Measurements from ENCODE around the gene COG5. TPM values are rescaled to one million over a fixed set of nuclear protein-coding genes. Genes with fewer than 3 reads are reported as not detected.

The COG5 gene
- total and polyA plus RNA-seq, 2 experiments from 2014 or later = 15.8 to 53.5 TPM

DNA sequence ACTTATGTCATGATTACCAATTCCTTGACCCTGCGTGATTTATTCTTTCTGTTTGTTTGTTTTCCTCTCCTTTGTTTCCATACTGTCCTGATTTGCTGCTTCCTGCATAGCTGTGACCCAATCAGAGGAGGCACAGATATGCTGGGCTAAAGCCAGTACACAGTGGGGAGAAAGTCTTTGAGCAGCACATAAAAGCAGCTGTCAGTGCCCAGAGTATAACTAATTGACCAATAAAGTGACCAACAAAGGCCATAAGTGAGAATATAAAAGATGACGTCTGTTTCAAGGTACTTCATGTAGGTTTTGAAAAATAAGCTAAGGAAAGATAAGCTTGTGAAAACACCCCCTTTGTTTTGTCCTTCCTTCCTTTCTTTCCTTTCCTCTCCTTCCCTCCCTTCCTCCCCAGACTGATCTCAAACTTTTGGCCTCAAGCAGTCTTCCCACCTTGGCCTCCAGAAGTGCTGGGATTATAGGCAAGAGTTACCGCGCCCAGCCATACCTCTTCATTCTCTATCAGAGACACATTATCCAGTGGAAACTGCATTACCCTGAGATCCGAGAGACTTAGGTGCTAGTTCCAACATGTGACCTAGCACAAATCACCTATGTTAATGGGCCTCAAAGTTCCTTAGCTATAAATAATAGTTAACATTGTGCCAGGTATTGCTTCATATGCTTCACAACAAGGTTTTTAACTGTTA is 33.3 kb upstream of the COG5 start:
- Histone ChIP-seq H3K27me3 (no peaks in the 10 kb centered on the region), H3K9me2 (replicated peaks; ENCODE audit: insufficient read depth) (no peaks in the 10 kb centered on the region), H3K4me3 (no peak overlapping the region), H3K9me3 (ENCODE audit: low read depth) (no peaks in the 10 kb centered on the region), H3K4me2 (no peak overlapping the region), H2AFZ (no peak overlapping the region), H3K36me3 (replicated peaks; ENCODE audit: insufficient read depth, low read depth) (no peaks in the 10 kb centered on the region), H3K4me1 (ENCODE audit: insufficient read depth) (no peaks in the 10 kb centered on the region), H4K20me1 (ENCODE audit: insufficient read depth, poor library complexity, severe bottlenecking) (no peaks in the 10 kb centered on the region), H3K79me2 (no peaks in the 10 kb centered on the region), H3K27ac (no peak overlapping the region)
- DNase-seq (ENCODE audit: low spot score) = no peak
- 87% methylated on average over 5 of the region's 5 CpGs for WGBS (ENCODE audit: low lambda C conversion rate, missing lambda C conversion rate)
- TF ChIP-seq CTCF (IDR thresholded peaks at IDR 0.05; ENCODE audit: poor library complexity) (no peak), EZH2phosphoT487 (IDR thresholded peaks at IDR 0.05; ENCODE audit: low read depth, severe bottlenecking, unreplicated experiment) (no peak), EZH2 (IDR thresholded peaks at IDR 0.05; ENCODE audit: borderline replicate concordance) (no peak)

DNA sequence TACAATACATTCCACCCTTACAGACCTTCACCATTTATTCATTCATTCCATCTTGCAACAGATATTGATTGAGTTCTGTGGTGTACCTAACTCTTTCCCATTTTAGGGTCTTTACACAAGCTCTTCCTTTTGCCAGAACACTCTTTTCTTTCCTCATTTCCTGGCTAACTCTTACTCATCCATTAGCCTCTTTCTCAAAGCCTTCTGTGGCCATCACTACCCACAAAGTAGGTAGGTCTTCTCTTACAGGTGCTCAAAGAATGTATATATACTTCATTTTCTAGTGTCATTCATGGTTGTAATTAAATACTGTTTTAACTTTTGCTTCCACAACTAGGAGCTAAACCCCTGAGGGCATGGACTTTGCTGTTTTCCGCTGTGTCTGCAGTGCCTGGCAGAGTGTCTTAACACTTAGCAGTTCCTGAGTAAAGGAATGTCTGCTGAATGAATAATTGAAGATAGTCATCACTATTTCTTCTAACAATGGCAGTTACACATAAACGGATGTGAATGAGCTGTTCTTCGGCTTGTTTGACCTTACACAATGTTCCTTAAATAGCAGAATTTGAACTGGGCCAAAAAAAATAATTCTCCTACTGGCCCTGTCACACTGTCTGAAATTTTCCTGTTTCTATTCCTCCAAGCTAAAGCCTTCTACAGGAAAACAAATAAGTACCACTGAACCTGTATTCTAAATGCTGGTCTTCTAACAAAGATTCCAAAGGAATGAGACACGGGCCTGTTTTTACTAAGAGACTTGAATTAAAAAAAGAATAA is 31.4 kb upstream of the COG5 start:
- Histone ChIP-seq H3K27ac (no peak overlapping the region), H2AFZ (no peak overlapping the region), H3K9me3 (ENCODE audit: low read depth) (no peaks in the 10 kb centered on the region), H3K27me3 (no peaks in the 10 kb centered on the region), H3K9me2 (replicated peaks; ENCODE audit: insufficient read depth) (no peaks in the 10 kb centered on the region), H3K79me2 (no peaks in the 10 kb centered on the region), H3K4me2 (no peak overlapping the region), H3K36me3 (replicated peaks; ENCODE audit: insufficient read depth, low read depth) (no peaks in the 10 kb centered on the region), H4K20me1 (ENCODE audit: insufficient read depth, poor library complexity, severe bottlenecking) (no peaks in the 10 kb centered on the region), H3K4me1 (ENCODE audit: insufficient read depth) (no peaks in the 10 kb centered on the region), H3K4me3 (no peak overlapping the region)
- 83% methylated on average over 4 of the region's 4 CpGs for WGBS (ENCODE audit: low lambda C conversion rate, missing lambda C conversion rate)
- DNase-seq (ENCODE audit: low spot score) = no peak
- TF ChIP-seq CTCF (IDR thresholded peaks at IDR 0.05; ENCODE audit: poor library complexity) = no peak
- no peak for TF ChIP-seq EZH2phosphoT487 (IDR thresholded peaks at IDR 0.05; ENCODE audit: low read depth, severe bottlenecking, unreplicated experiment)
- TF ChIP-seq EZH2 (IDR thresholded peaks at IDR 0.05; ENCODE audit: borderline replicate concordance) = no peak

DNA sequence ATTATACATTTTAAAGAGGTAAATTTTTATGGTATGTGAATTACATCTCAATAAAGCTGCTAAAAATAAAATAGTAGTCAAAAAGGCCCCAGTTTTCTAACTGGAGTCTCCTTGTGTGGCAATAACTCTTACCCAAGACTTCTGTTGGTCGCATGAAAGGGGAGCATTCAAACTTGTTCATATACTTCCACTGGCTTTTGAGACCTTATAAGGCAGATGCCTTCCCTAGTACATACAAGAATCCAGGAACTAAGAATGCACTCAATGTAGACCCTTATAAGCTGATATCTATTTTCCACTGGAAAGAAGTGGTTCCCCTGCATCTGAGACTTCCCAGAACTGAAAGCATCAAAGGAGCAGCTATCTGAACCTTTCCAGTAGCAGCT is 29.3 kb upstream of the COG5 start:
- TF ChIP-seq EZH2phosphoT487 (IDR thresholded peaks at IDR 0.05; ENCODE audit: low read depth, severe bottlenecking, unreplicated experiment) (no peak), CTCF (IDR thresholded peaks at IDR 0.05; ENCODE audit: poor library complexity) (no peak), EZH2 (IDR thresholded peaks at IDR 0.05; ENCODE audit: borderline replicate concordance) (no peak)
- H3K9me3 ChIP-seq (ENCODE audit: low read depth) = no peaks in the 10 kb centered on the region
- no peak for DNase-seq (ENCODE audit: low spot score)
- H3K4me2 ChIP-seq = no peak overlapping the region
- no peak overlapping the region for H2AFZ ChIP-seq
- no peak overlapping the region for H3K27ac ChIP-seq
- no peaks in the 10 kb centered on the region for H3K9me2 ChIP-seq (replicated peaks; ENCODE audit: insufficient read depth)
- WGBS (ENCODE audit: low lambda C conversion rate, missing lambda C conversion rate) = 86% methylated on average over 1 of the region's 1 CpG
- no peak overlapping the region for H3K4me3 ChIP-seq
- no peaks in the 10 kb centered on the region for H3K36me3 ChIP-seq (replicated peaks; ENCODE audit: insufficient read depth, low read depth)
- no peaks in the 10 kb centered on the region for H4K20me1 ChIP-seq (ENCODE audit: insufficient read depth, poor library complexity, severe bottlenecking)
- no peaks in the 10 kb centered on the region for H3K79me2 ChIP-seq
- no peaks in the 10 kb centered on the region for H3K4me1 ChIP-seq (ENCODE audit: insufficient read depth)
- no peaks in the 10 kb centered on the region for H3K27me3 ChIP-seq
